Endodermal cell (in vitro differentiated cells): ENCODE data around the gene ACE. TPM values are rescaled to one million over a fixed set of nuclear protein-coding genes. Genes with fewer than 3 reads are reported as not detected.

Source experiments
- DNase-seq: peaks from one replicate; pipeline ENCODE4 v3.0.0-alpha.2; 2017
- H3K27ac ChIP-seq: 2 replicates; pipeline ENCODE4 v1.5.1; 2013; ENCODE audit warnings: mild to moderate bottlenecking, low read depth, low read length, moderate library complexity
- H3K27me3 ChIP-seq: 2 replicates; pipeline ENCODE4 v1.6.1; 2013; ENCODE audit warnings: mild to moderate bottlenecking, low read length, moderate library complexity; ENCODE audit not compliant: insufficient read depth, control insufficient read depth, poor library complexity, severe bottlenecking
- H3K36me3 ChIP-seq: 2 replicates; pipeline ENCODE4 v1.7.0; 2013; ENCODE audit warnings: mild to moderate bottlenecking, low read length, moderate library complexity; ENCODE audit not compliant: control insufficient read depth, insufficient read depth
- H3K4me1 ChIP-seq: one replicate; pipeline ENCODE4 v1.7.0; 2013; ENCODE audit warnings: low read length; ENCODE audit not compliant: control insufficient read depth, insufficient read depth
- H3K4me3 ChIP-seq: 2 replicates; pipeline ENCODE4 v1.5.1; 2013; ENCODE audit warnings: mild to moderate bottlenecking, low read length, moderate library complexity
- H3K9ac ChIP-seq: 2 replicates; pipeline ENCODE4 v1.6.1; 2013; ENCODE audit warnings: mild to moderate bottlenecking, low read length, moderate library complexity; ENCODE audit not compliant: poor library complexity, severe bottlenecking; ENCODE audit errors: extremely low read depth
- H3K9me3 ChIP-seq: 2 replicates; pipeline ENCODE4 v1.6.1; 2013; ENCODE audit warnings: mild to moderate bottlenecking, low read length, moderate library complexity; ENCODE audit not compliant: control insufficient read depth
- H3K27ac Mint-ChIP-seq: 2 replicates; pipeline ENCODE4 v1.8.0; 2020; ENCODE audit warnings: mixed read lengths
- H3K27me3 Mint-ChIP-seq: 2 replicates; pipeline ENCODE4 v1.8.0; 2021; ENCODE audit warnings: mild to moderate bottlenecking, mixed read lengths; ENCODE audit not compliant: insufficient read depth
- H3K36me3 Mint-ChIP-seq: 2 replicates; pipeline ENCODE4 v1.8.0; 2020; ENCODE audit warnings: low read depth, mixed read lengths
- H3K4me1 Mint-ChIP-seq: 2 replicates; pipeline ENCODE4 v1.8.0; 2020; ENCODE audit warnings: mixed read lengths
- H3K4me3 Mint-ChIP-seq: 2 replicates; pipeline ENCODE4 v1.8.0; 2020; ENCODE audit warnings: mild to moderate bottlenecking, moderate library complexity, mixed read lengths
- H3K9me3 Mint-ChIP-seq: 2 replicates; pipeline ENCODE4 v1.8.0; 2020; ENCODE audit warnings: mild to moderate bottlenecking, mixed read lengths
- CTCF ChIP-seq: fragments of 200-600 bp; sonication (generic); conservative IDR thresholded peaks from 2 replicates; pipeline ENCODE4 v1.5.0; 2021; ENCODE audit warnings: antibody characterized with exemption, mild to moderate bottlenecking
- WGBS, 2 experiments: methylation state at CpG; one replicate each; pipeline versions ENCODE4 v1.1.5 to v1.1.7; 2013; ENCODE audit warnings: missing lambda C conversion rate in 2 of 2, mixed read lengths in 1 of 2; ENCODE audit not compliant: insufficient coverage in 1 of 2, insufficient read length in 1 of 2; 5-methylcytosine and 5-hydroxymethylcytosine counted together
- total RNA-seq, 2 donors: library from RNA; stranded (reverse); fragmentation: NEBNext Ultra II Directional in 1 of 2; extraction: Animal tissue kit (Norgen Biotek cat#: 25700) in 1 of 2; gene quantifications; 2 replicates in 1 of 2; 3 replicates in 1 of 2; pipeline ENCODE4 v1.2.1, GENCODE V29; 2021

The ACE gene
- total RNA-seq, 2 donors from 2014 or later: 4.6 to 12.5 TPM

- Histone ChIP-seq H3K9me3 (no peaks in the 10 kb centered on the region), H3K27ac (no peak overlapping the region), H3K4me3 (no peak overlapping the region), H3K9ac (no peak overlapping the region), H3K36me3 (no peaks in the 10 kb centered on the region), H3K4me1 (no peaks in the 10 kb centered on the region), H3K27me3 (no peaks in the 10 kb centered on the region)
- peak; percentile 46 for TF ChIP-seq CTCF
- Mint-ChIP-seq H3K9me3 (no peaks in the 10 kb centered on the region), H3K27me3 (peaks cover 4% of the 10 kb centered on the region), H3K27ac (no peak overlapping the region), H3K4me1 (peaks cover 23% of the 10 kb centered on the region), H3K4me3 (no peak overlapping the region), H3K36me3 (peaks cover 4% of the 10 kb centered on the region)
- peak; percentile 78 for DNase-seq
- 85 to 86% methylated on average over 13 to 22 of the region's 22 CpGs for WGBS, 2 experiments
These were observed 36.6 kb upstream of the ACE start for GRCh38 chr17:63440127-63440769.

- H3K9ac ChIP-seq: no peak overlapping the region
- no peaks in the 10 kb centered on the region for H3K4me1 ChIP-seq
- no peak for DNase-seq
- H3K4me3 ChIP-seq: no peak overlapping the region
- no peak overlapping the region for H3K27ac ChIP-seq
- Mint-ChIP-seq H3K9me3 (no peaks in the 10 kb centered on the region), H3K27me3 (peaks cover 4% of the 10 kb centered on the region), H3K36me3 (no peaks in the 10 kb centered on the region), H3K4me3 (no peak overlapping the region), H3K4me1 (peaks cover 24% of the 10 kb centered on the region), H3K27ac (no peak overlapping the region)
- no peaks in the 10 kb centered on the region for H3K27me3 ChIP-seq
- 88 to 100% methylated on average over 4 to 16 of the region's 16 CpGs for WGBS, 2 experiments
- no peaks in the 10 kb centered on the region for H3K36me3 ChIP-seq
- no peaks in the 10 kb centered on the region for H3K9me3 ChIP-seq
- TF ChIP-seq CTCF: no peak
These were observed 36.0 kb upstream of the ACE start for GRCh38 chr17:63440770-63441335.

- Mint-ChIP-seq H3K4me1 (peaks cover 21% of the 10 kb centered on the region), H3K9me3 (no peaks in the 10 kb centered on the region), H3K4me3 (no peak overlapping the region), H3K27ac (no peak overlapping the region), H3K27me3 (peaks cover 4% of the 10 kb centered on the region), H3K36me3 (no peaks in the 10 kb centered on the region)
- no peak for TF ChIP-seq CTCF
- Histone ChIP-seq H3K27me3 (no peaks in the 10 kb centered on the region), H3K4me1 (no peaks in the 10 kb centered on the region), H3K4me3 (no peak overlapping the region), H3K36me3 (no peaks in the 10 kb centered on the region), H3K9ac (no peak overlapping the region), H3K9me3 (no peaks in the 10 kb centered on the region), H3K27ac (no peak overlapping the region)
- WGBS, 2 experiments: 90 to 92% methylated on average over 9 to 13 of the region's 13 CpGs
- no peak for DNase-seq
These were observed 35.2 kb upstream of the ACE start for GRCh38 chr17:63441654-63442053.
